T47D (cell line): Measurements from ENCODE around the gene DNAJA1.

Source experiments
- DNase-seq, 2 experiments: peaks; one replicate each; pipeline versions ENCODE4 v3.0.0 to v3.0.0-alpha.2; 2011 to 2012; ENCODE audit warnings: low read depth in 1 of 2, low spot score in 1 of 2
- JUND ChIP-seq: IDR thresholded peaks from 2 replicates; pipeline ENCODE4 v1.6.1; 2012; ENCODE audit warnings: low read depth
- in situ Hi-C: cut with HindIII; loops from 2 replicates; pipeline ENCODE4 v1.10.0; 2016; ENCODE audit warnings: low sequenced_read_pairs, low pct_unique_long_range_greater_than_20kb

The DNAJA1 gene

GRCh38 chr9:33014665-33015014 lies 10.4 kb upstream of the DNAJA1 start:
- DNase-seq: no peak
- in situ Hi-C loops: no loop called here
- no peak for TF ChIP-seq JUND

GRCh38 chr9:33017283-33018041 lies 7.6 kb upstream of the DNAJA1 start:
- TF ChIP-seq JUND: no peak
- no peak for DNase-seq
- in situ Hi-C loops: no loop called here

- no peak for TF ChIP-seq JUND
- DNase-seq: no peak
- in situ Hi-C loops: no loop called here
Measured at GRCh38 chr9:33019797-33020196, 5.3 kb upstream of the DNAJA1 start.

- in situ Hi-C loops: no loop called here
- no peak for DNase-seq
- no peak for TF ChIP-seq JUND
Measured at GRCh38 chr9:33022303-33022702, 2.8 kb upstream of the DNAJA1 start.

GRCh38 chr9:33022755-33023154 lies 2.3 kb upstream of the DNAJA1 start:
- in situ Hi-C loops: no loop called here
- no peak for TF ChIP-seq JUND
- DNase-seq: no peak

GRCh38 chr9:33023661-33024060 lies 1.4 kb upstream of the DNAJA1 start:
- DNase-seq: no peak
- TF ChIP-seq JUND: no peak
- in situ Hi-C loops: no loop called here

- no peak for TF ChIP-seq JUND
- in situ Hi-C loops: no loop called here
- no peak for DNase-seq
Measured at GRCh38 chr9:33024126-33024965, 727 bp upstream of the DNAJA1 start.

- no peak for TF ChIP-seq JUND
- in situ Hi-C loops: no loop called here
- DNase-seq: peak in 1 of 2 experiments; percentile 33
Measured at GRCh38 chr9:33025572-33026342, 684 bp downstream of the DNAJA1 start.

GRCh38 chr9:33029231-33029786 lies 4.2 kb downstream of the DNAJA1 start:
- no peak for DNase-seq
- in situ Hi-C loops: no loop called here
- no peak for TF ChIP-seq JUND

GRCh38 chr9:33030285-33030684 lies 5.2 kb downstream of the DNAJA1 start:
- in situ Hi-C loops: no loop called here
- TF ChIP-seq JUND: no peak

GRCh38 chr9:33032292-33032691 lies 7.2 kb downstream of the DNAJA1 start:
- in situ Hi-C loops: no loop called here
- TF ChIP-seq JUND: no peak

More at GRCh38 chr9:33030285-33030684, 5.2 kb downstream of the DNAJA1 start:
- peak in 1 of 2 experiments; percentile 60 for DNase-seq

GRCh38 chr9:33032865-33033264 lies 7.8 kb downstream of the DNAJA1 start:
- in situ Hi-C loops: no loop called here
- TF ChIP-seq JUND: no peak
- no peak for DNase-seq

More at GRCh38 chr9:33032292-33032691, 7.2 kb downstream of the DNAJA1 start:
- DNase-seq: no peak
